Stomach (tissue), 4 donors: ENCODE measurements around the gene ACSF3.

ENCODE experiments used
- CTCF ChIP-seq, 7 experiments: fragments of 450-650 bp in 4 of 7; fragments of 200-600 bp in 3 of 7; sonication (generic) in 3 of 7; IDR thresholded peaks; one replicate each; pipeline ENCODE4 v1.5.1; 2016 to 2019; ENCODE audit warnings: antibody characterized with exemption in 7 of 7, control low read depth in 2 of 7, mild to moderate bottlenecking in 1 of 7
- EP300 ChIP-seq: sonication (generic); formaldehyde crosslinking; IDR thresholded peaks from one replicate; pipeline ENCODE4 v1.6.1; 2017; ENCODE audit warnings: antibody characterized with exemption
- POLR2A ChIP-seq, 4 donors: fragments of 450-650 bp; IDR thresholded peaks; one replicate each; pipeline ENCODE4 v1.6.1; 2016; ENCODE audit warnings: antibody characterized with exemption in 4 of 4, control low read depth in 2 of 4, mild to moderate bottlenecking in 1 of 4, moderate library complexity in 1 of 4
- POLR2AphosphoS5 ChIP-seq, 3 donors: sonication (generic); formaldehyde crosslinking; IDR thresholded peaks; one replicate each; pipeline ENCODE4 v1.6.1; 2016; ENCODE audit warnings: antibody characterized with exemption in 3 of 3

GRCh38 chr16:89131783-89132182 is 38.1 kb downstream of the ACSF3 start:
- no peak for TF ChIP-seq POLR2A (IDR thresholded peaks at IDR 0.05)
- no peak for TF ChIP-seq CTCF (IDR thresholded peaks at IDR 0.05)
- no peak for TF ChIP-seq EP300
- no peak for TF ChIP-seq POLR2AphosphoS5 (IDR thresholded peaks at IDR 0.05)
